NCI-H82 treated with DMSO at 0.1 percent for 48 hours (cell line): ENCODE measurements around the gene TCOF1.

ENCODE experiments used
- DNase-seq: peaks from one replicate; lab custom pipeline; 2025; ENCODE audit not compliant: unreplicated experiment; lab: John Stamatoyannopoulos, UW

The TCOF1 gene

GRCh38 chr5:150357326-150358260 lies at the start of gene TCOF1:
TSS of gene TCOF1 (plus strand) at chr5:150357697. CDS start at chr5:150357747, 50 bp downstream.
- peak; percentile 94 for DNase-seq

GRCh38 chr5:150309101-150309885 lies 48.2 kb upstream of the TCOF1 start:
- peak; percentile 14 for DNase-seq

- no peak for DNase-seq
These were observed 47.6 kb upstream of the TCOF1 start for GRCh38 chr5:150309886-150310239.

GRCh38 chr5:150310246-150310645 lies 47.3 kb upstream of the TCOF1 start:
- no peak for DNase-seq

- peak; percentile 6 for DNase-seq
These were observed 46.3 kb upstream of the TCOF1 start for GRCh38 chr5:150311015-150311692.

GRCh38 chr5:150312518-150312917 lies 45.0 kb upstream of the TCOF1 start:
- DNase-seq: no peak

GRCh38 chr5:150313501-150313900 lies 44.0 kb upstream of the TCOF1 start:
- DNase-seq: no peak

GRCh38 chr5:150313921-150314716 lies 43.4 kb upstream of the TCOF1 start:
- DNase-seq: no peak

- no peak for DNase-seq
These were observed 42.3 kb upstream of the TCOF1 start for GRCh38 chr5:150315245-150315644.

- no peak for DNase-seq
These were observed 41.2 kb upstream of the TCOF1 start for GRCh38 chr5:150316320-150316719.

- no peak for DNase-seq
These were observed 40.2 kb upstream of the TCOF1 start for GRCh38 chr5:150317048-150318003.

- no peak for DNase-seq
These were observed 38.6 kb upstream of the TCOF1 start for GRCh38 chr5:150318613-150319483.

- no peak for DNase-seq
These were observed 38.1 kb upstream of the TCOF1 start for GRCh38 chr5:150319484-150319790.

- DNase-seq: peak; percentile 24
These were observed 37.4 kb upstream of the TCOF1 start for GRCh38 chr5:150320044-150320613.

- DNase-seq: no peak
These were observed 36.3 kb upstream of the TCOF1 start for GRCh38 chr5:150321211-150321610.

GRCh38 chr5:150321784-150322183 lies 35.7 kb upstream of the TCOF1 start:
- no peak for DNase-seq

GRCh38 chr5:150322202-150322601 lies 35.3 kb upstream of the TCOF1 start:
- DNase-seq: no peak

- no peak for DNase-seq
These were observed 34.4 kb upstream of the TCOF1 start for GRCh38 chr5:150323092-150323491.
